Measurements from ENCODE around the gene MAP3K20.

DNA sequence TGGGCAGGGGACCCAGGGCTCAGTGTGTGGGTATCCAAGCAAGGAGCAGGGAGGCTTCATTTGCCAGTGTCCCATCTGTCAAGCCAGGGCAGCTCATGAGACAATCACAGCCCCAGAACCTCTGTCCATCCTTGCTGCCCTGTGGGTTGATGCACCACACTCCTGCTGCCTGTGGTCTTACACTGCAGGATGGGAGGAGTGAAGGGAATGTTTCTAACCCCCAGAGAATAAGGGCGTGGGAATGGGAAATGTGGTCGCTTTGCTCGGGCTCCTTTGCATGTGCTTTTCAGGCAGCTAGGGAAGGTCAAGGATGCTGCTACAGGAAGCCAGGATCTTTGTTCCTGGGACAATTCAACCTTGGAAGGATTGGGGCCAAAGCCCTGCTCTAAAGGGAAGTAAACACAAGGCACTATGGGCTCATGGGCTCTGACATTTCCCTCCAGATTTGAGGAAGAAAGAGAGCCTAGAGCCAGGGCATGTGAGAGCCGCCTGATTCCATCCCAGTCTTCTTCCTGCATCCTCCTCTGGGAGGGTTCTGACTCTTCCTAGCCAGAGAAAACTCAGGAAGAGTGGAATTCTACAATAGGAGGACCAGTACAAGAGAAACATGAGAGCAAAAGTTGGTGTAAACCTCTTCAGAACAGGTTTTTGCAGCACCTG is 18.8 kb upstream of the MAP3K20 start:
- TF ChIP-seq, protein P1, sequence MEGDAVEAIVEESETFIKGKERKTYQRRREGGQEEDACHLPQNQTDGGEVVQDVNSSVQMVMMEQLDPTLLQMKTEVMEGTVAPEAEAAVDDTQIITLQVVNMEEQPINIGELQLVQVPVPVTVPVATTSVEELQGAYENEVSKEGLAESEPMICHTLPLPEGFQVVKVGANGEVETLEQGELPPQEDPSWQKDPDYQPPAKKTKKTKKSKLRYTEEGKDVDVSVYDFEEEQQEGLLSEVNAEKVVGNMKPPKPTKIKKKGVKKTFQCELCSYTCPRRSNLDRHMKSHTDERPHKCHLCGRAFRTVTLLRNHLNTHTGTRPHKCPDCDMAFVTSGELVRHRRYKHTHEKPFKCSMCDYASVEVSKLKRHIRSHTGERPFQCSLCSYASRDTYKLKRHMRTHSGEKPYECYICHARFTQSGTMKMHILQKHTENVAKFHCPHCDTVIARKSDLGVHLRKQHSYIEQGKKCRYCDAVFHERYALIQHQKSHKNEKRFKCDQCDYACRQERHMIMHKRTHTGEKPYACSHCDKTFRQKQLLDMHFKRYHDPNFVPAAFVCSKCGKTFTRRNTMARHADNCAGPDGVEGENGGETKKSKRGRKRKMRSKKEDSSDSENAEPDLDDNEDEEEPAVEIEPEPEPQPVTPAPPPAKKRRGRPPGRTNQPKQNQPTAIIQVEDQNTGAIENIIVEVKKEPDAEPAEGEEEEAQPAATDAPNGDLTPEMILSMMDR (IDR thresholded peaks at IDR 0.05), result no peak
- TF ChIP-seq POLR2AphosphoS5 (IDR thresholded peaks at IDR 0.05), result no peak
